ENCODE data around the gene INSIG1.

INSIG1 gene

DNA sequence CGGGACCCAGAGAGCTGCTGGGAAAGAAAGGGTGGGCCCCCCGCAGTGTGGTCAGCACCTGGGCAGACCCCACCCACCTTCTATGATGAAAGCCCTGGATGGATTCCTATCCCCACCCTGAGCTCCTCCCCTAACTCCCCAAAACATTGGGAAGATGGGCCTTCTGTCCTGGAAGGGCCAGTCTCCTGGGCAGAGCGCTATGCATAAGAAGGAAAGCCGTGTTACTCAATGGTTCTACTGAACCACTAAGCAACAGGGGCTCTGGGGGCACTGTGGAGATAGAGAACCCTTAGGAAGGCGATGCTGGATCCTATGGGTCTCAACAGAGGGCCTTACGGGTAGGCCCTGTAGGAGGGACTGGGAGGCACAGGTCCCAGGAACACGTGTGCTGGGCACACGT lies 30.7 kb upstream of the INSIG1 start:
- DNase-seq = no peak

DNA sequence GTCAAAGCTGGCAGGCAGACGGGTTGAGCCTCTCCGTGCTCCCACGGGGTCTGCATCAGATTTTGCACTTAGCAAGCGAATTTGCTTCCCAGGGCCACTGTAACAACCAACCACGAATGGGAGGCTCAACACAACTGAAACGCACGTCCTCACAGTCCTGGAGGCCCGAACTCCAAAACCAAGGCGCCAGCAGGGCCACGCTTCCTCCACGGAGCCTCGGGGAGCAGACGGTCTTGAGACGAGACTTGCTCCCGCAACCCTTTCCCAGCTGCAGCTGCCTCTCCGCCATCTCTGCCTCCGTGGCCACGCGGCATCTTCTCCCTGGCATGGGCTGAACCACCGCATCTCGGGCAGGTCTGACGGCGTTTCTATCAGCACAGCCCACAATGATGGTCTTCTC lies 30.2 kb upstream of the INSIG1 start:
- no peak for DNase-seq

DNA sequence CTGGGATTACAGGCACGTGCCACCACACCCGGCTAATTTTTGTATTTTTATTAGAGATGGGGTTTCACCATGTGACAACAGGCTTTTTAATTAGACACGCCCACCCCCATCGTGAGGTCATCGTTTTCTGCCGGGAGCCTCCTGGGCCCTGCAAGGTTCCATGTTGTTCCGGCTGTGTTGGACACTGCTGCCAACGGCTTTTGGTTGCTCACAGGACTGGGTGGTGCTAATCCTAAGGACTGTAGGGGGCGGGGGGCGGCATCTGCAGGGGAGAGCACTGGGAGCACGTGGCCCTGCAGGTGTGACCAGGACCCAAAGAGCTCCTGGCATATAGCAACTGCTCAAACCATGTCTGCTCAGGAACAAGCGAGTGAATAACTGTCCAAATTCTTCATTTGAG lies 29.5 kb upstream of the INSIG1 start:
- DNase-seq = no peak

DNA sequence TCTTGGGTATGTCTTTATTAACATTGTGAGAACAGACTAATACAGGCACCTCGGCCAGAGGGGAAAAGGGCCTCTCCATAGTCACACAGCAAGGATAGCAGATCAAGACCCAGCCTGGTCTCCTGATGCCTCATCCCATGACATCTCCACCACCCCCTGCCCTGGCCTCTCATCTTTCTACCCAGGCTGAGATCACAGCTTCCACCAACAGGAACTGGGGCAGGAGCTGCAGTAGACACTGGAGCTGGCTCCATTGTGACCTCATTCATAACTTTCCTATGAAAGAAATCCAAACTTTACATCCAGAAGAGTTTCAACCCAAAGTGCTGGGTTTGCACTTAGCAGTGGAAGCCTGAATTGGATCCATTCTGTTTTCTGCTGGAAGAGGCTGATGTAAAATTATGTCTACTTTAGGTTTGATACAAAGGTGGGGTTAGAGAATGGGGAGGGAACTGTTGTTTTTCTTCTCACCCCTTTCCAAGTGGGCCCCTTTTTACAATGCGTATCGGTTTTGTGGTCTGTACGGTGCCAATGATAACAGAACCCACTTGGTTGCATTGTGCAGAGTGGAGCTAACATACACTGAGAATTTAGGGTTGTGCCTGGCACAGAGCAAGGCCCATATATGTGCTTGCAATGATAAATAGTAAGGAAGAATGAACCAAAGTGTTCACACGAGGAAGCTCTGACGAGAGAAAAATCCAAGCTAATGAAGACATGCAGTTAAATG lies 28.6 kb upstream of the INSIG1 start:
- DNase-seq = no peak

DNA sequence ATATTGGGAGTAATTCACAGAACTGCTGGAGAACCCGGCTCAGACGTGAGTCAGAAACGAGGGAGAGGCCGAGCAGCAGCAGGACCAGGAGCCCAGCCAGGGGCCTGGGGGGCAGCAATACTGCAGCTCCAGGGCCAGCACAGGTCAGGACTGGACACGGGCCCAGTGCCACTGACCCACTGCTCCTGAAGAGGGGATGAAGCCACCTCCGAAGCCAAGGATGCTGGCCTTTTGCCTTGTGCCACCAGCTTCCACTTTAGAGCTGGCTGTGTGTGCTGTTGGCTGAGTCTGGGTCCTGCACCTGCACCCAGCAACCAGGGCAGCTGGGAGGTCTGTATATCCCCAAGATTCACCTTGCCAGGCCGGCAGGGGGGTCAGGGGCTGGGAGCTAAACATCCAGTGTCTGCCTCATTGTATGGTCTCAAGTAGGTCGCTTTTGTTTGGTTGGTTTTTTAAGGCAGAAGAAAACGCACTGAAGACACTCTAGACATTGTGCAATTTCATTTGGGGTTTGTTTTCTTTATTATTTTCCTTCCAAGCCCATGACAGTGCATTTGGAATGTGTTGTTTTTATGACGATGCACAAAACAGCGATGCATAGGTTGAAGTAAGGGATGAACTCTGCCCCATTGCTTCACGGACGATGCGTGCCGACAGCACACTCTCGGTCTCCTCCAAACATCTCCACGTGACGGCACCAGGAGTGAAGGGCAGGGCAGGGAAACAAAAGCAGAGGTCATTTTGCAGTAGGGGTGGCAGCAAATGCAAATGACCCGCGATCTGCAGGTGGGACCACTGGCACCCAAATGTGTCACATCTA lies 27.7 kb upstream of the INSIG1 start:
- no peak for DNase-seq

DNA sequence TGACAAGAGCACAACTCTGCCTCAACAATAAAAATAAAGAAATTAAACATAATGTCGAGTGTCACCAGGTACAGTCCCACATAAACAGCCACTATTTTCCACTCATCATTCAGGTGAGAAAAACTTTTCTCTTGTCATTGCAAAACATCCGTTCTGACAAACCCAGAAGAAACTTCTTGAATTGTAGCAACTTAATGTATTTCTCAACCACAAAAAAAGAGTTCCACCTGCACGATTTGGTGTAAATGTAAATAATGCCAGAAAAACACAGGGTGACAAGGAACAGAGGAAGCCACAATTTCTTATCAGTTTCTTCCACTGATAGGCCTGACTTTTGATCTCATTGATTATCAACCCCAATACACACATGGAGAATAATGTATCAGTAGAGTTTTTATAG lies 26.8 kb upstream of the INSIG1 start:
- DNase-seq = no peak

DNA sequence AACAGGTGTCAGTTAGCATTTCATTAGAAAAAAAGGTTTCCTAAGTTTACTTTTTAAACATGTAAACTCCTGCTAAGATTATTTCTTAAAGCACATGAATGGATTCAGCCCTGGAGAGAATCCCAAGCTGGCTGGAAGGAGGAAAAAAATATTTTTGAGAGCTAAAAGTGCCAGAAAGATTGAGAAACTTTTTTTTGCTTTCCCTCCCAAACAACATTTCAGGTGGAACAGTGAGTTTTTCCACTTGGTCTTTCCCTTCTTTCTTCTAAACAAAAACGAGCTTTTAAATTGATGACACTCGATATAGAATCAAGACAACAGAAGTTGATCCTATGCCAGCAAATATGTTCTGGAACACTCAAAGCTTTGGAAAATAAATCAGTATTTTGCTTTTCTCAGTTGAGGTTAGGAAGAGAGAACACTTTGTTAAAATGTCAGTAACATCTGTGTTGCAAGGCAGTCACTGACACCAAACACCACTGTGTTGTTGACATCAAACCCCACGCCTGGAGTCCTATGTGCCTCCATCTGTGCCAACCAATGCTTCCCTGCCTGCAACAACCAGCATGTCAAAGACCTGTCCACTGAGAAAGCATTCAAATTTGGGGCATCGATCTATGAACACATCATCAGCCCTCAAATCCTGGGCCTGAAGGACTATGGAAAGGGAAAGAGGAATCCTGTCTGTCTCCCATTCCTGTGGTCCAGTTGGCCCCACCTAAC lies 22.9 kb upstream of the INSIG1 start:
- DNase-seq = no peak

DNA sequence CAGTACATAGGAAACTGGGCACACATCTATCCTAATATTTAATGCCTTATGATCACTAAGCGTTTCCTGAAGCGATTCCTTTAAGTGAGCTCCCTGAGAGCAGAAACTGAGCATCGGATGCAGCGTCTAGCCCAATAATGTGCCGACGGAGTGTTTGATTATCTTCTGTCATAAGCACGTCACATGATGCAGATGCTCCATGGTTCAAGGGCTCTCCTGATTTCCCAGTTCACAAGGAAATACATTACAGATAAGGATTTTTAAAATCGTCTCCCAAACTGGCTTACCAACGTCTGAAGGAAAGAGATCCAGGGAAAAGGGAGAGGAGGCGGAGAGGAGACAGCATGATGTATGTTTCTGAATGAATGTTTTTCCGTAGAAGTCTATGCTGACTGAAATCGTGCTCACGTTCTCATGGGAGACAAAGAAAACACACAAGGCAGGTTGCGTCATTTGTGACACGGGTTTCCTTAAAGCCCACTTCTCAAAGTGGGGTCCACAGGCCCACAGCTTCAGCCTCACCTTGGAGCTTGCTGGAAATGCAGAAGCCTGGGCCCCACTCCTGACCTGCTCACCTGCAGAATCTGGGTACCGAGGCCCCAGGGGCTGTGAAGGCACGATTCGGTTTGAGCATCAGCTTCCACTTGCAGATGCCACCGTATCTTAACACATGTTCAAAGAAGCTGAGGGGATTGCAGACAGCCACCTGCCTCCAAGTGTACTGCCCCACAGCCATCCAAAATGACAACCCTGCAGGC lies 21.5 kb upstream of the INSIG1 start:
- DNase-seq = no peak

DNA sequence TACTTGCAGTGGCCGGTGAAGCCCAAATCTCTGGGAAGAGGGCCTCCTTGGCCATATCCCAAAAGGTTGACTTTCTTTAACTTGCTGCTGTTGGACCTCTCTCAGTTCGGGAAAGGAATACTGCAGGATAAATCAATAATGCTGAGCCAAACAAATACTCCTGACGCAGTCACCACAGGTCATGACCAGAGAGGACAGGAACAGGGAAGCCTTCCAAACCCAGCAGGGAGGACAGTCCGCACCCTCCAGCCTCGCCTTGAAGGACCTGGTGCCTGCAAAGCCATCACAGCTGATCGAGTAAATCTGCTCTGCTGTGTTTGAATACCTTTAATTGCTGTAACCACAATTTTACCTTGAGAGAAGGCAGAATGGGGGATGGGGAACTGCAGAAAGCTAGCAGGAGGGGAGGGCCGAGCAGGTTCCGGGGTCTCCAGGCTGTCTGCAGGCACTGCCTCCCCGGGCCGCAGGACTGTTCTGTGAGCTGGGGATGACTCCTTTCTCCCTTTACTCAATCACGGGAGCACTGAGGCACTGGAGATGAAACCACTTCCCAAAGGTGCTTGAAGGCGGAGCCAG lies 20.8 kb upstream of the INSIG1 start:
- DNase-seq = no peak

DNA sequence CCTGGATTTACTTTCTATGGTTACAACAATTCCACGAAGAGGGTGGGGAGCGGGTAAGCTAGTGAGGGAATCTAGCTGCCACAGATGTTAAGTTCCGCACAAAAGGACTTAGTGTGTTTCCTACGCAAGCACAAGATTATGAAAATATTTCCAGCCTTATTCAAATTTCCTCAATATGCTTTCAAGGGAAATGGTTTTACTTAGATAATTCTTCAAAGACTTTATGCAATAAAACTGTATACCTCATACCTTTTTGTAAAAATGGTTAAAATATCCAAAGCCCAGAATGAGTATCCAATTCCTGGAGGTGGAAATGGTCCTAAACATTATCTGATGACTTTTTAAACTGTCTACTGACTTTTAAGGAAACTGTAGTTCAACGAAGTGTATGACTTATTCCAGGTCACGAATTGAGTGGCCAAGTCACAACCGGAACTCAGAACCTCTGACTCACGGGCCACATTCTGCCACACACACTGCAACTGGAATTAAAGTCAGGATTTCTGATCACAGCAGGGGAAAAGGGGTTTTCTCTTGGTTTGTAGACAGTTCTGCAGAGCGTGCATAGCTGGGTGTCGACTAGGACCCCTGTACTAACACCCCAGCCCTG lies 20.2 kb upstream of the INSIG1 start:
- no peak for DNase-seq

DNA sequence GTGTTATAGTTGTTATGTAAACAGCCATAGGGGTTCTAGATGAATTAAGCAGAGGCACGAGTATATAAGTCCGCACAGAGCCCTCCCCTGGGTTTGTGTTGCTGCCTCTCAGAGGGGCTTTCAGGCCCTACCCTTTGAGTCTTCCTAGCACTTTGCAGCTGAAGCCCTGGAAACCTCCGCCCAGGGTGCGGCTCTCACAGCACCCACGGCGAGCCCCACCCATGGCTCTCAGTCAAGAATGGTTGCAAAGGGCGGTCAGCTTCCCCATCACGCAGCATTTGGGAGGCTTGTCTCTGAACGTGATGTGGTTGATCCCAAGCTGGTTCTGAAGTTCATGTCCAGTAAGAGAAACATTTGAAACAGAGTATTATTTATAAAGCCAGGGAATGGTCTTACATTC lies 18.8 kb upstream of the INSIG1 start:
- DNase-seq = no peak

DNA sequence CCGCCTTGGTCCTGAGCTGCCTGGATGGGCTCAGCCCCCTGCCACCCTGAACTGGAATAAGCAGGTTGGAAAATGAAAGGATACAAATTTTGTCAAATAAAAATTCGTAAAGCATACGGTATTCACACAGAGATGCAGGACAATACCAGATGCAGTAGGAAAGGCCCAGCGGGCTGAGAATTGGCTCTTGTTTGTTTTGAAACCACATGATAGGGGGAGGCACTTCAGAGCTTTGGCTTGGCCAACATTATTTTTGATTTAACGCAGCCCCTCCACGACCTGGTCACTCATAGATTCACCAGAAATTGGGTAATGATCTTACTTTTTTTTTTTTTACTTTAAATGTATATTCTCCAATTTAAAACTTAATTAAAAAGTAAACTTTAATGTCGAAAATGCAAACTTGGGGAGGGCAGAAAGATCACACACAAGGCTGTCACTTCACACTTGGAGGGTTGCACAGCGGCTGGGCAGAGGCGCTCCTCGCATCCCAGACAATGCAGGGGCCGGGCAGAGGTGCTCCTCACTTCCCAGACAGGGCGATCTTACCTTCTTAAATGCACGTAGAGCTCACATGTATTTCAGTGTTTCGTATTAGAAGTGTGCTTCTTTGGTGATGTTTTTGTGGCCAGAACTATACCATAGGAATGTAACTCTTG lies 17.8 kb upstream of the INSIG1 start:
- DNase-seq = no peak

DNA sequence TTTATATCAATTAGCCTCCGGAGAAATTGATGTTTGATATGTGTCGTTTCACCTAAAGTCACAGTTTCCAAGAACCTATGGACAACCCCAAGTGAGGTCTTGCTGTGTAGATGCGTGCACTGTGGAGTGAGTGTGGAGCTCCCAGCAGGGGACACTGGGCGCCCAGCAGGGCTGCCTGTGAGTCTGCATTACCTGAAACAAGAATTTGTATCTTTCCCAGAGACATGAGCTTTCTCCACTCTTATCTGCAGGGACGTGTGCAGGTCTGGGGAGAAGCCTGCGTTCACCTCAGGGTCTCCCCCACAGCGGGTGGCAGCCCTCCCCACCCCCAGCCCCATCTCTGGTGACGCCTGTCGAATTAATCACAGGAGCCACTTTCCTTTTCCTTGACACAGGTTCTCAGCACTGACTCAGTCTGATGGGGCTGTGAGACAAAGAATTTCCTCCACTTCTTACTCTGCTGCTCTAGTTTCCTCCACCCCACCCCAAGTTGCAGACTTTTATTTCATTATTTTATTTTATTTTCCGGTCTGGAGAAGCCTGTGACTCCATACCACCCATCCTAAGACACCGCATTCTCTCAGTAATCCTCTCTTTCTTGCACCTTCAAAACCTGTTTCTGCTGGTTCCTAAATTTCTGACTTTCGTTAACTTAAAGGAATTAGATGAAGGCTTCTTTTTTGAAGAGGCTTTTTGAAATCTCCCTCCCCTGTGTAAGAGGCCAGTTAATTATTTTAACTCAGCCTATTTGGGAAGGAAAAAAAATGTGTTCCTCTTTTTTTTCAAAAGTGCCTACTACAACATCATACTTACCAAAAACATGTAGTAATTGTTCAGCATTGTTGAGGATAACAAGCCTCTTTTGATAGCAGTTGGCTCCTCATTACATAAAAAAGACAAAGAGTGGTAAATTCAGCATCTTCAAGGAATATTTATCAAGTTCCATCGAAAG lies 17.0 kb upstream of the INSIG1 start:
- no peak for DNase-seq

DNA sequence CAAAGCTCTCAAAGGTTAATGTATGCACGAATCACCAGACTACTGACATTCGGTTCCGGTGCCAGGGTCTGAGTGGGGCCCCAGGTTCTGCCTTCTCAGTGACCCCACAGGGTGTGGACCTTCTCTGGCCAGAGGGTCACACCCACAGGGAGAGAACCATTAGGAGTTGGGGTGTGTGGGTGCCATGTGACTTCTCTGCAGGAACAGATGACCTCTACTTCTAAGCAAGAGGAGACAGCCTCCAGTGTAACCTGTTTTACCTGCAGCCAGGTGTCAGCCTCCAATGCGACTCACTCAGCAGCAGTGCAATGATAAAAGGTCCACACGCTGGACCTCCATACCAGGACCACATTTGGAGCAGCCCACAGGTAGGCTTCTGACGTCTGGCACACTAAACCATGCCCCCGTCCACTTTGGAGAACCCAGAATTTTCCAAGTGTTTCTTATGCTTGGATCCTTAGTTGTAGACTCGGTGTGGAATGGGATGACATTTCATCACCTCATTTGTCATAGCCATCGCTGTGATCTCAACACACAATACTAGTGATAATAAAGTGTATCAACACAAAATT lies 16.2 kb upstream of the INSIG1 start:
- no peak for DNase-seq

DNA sequence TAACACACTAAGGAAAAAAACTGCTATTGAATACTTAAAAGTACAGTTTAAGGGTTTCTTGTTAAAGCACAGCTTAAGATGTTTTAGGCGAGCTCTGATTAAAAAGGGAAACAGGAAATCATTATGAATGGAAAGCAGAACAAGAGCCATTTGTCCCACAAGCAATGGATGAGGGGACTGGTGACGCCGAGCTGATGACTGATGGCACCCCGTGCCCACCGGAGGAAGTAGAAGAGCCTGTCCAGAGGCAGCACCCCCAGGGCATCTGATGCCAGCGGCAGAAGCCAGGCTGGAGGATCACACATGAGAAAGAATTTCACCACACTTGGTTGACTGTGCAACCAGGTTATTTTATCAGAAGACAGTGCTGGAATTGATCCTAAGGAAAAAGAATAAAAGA lies 15.0 kb upstream of the INSIG1 start:
- no peak for DNase-seq

DNA sequence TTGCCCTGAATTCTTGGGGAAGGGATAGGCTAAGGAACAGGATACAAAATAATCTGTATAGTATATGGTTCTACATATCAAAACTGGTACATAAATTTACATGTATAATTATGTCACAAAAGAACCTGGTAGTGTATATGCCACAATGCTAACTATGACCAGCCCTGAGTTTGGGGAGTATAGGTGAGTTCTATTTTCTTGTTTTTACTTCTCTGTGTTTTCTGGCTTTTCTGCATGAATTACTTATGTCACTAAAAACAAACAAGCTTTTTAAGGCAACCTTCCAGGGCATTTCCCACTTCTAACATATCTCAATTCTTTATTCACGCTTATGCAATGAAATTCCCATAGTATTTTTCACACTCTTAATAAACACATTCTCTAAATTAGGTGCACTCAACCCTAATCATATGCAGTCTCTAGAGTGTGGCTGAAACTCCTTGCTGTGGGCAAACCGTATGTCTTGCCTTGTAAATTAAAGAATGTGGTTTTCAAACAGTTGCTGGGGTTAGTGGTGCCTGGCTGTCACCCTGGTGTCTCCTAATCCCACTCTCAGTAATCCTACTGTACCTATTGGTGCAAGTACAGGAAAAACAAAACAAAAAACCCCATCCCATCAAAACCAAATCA lies 14.0 kb upstream of the INSIG1 start:
- no peak for DNase-seq

DNA sequence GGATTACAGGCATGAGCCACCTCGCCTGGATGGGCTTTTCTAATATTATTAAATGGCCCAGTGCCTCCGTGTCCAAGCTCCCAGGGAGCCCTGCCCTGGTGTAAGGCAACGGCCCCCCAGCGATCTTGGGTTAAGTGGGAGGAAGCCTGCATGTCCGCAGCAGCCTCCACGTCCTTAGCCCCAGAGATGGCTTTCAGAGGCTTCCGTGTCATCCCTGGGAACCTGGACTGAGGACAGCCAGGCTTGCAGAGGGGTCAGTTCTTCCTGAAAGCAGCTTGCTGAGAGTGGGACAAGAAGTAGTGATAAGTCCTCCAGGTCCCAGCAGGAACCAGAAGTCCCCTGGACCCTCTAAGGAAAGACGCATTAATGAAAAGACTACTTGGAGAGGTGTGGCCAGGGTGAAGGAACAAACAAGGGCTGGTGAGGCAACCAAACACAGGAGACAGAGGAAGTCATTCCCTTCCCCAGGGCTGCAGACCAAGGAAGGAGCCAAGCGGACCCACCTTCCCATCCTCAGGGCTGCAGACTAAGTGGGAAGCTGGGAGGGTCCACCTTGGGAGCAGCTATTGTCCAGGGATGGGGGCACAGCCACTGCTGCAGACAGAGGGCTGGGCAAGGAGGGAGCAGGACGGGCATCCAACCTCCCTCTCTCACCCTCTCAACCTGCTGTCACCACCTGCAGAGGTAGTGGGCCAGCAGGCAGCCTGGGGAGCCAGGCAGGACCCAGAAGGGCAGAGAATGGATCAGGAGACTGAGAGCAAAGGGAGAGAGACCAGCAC lies 13.0 kb upstream of the INSIG1 start:
- no peak for DNase-seq

DNA sequence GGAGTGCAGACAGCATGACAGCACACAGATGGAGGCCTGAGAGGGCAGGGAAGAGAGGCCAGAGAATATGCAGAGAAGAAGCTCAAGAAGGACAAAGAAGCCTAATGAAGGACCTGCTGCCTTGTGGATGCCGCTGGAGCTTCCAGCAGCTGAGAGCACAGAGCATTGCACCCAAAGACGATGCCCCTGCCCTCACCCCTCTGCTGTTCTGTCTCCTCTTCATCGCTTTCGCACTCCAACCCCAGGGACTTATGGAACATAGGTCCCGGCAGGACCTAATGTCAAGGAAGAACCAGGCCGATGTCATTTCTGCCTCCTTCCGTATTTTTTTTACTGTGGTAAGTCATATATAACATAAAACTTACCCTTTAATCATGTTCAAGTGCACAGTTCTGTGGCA lies 12.3 kb upstream of the INSIG1 start:
- DNase-seq = no peak

DNA sequence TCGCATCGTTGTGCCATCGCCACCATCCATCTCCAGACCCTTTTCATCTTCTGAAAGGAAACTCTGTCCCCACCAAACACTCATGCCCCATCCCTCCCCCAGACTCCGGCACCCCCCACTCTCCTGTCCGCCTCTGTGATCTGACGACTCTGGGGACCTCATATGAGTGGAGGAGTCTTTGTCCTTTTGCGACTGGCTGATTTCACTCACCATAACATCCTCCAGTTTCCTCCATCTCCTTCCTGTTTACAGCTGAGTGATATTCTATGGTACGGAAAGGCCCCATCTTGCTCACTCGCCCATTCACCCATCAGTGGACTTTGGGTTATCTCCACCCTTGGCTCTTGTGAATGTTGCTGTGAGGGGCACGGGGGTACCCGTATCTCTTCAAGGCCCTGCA lies 11.8 kb upstream of the INSIG1 start:
- DNase-seq = no peak
